Testis (tissue), 2 donors: ENCODE data around the gene SOWAHC.

Experiments used
- CTCF ChIP-seq, 3 experiments: fragments of 450-650 bp in 2 of 3; fragments of 200-600 bp in 1 of 3; sonication (generic) in 1 of 3; IDR thresholded peaks; one replicate each; pipeline ENCODE4 v1.5.1; 2016 to 2019; ENCODE audit warnings: antibody characterized with exemption in 3 of 3, mild to moderate bottlenecking in 2 of 3, moderate library complexity in 1 of 3
- POLR2A ChIP-seq: fragments of 450-650 bp; IDR thresholded peaks from one replicate; pipeline ENCODE4 v1.6.1; 2017; ENCODE audit warnings: antibody characterized with exemption, mild to moderate bottlenecking, moderate library complexity

GRCh38 chr2:109623297-109623696 lies 9.1 kb downstream of the SOWAHC start:
- TF ChIP-seq CTCF (IDR thresholded peaks at IDR 0.05) (no peak), POLR2A (no peak)
